ENCODE data around the gene NFU1. TPM values are rescaled to one million over a fixed set of nuclear protein-coding genes. Genes with fewer than 3 reads are reported as not detected.

Gene NFU1
- total RNA-seq, 2 experiments from 2014 or later: 41.0 to 46.2 TPM

GRCh38 chr2:69395866-69396265 lies 41.4 kb downstream of the NFU1 start:
- H3K4me1 Mint-ChIP-seq (ENCODE audit: low read depth): peaks cover 3% of the 10 kb centered on the region
- ATAC-seq (no peak), DNase-seq (no peak)
- H3K9me3 Mint-ChIP-seq: no peaks in the 10 kb centered on the region
- no peak overlapping the region for H3K27ac Mint-ChIP-seq
- intact Hi-C loops (cut with micrococcal nuclease): no loop called here
- no peak for TF ChIP-seq CTCF (IDR thresholded peaks at IDR 0.05)
- no peaks in the 10 kb centered on the region for H3K27me3 Mint-ChIP-seq
- CTCF ChIA-PET: no interaction called here
- peaks cover 24% of the 10 kb centered on the region for H3K36me3 Mint-ChIP-seq (ENCODE audit: low read depth)
- H3K4me3 Mint-ChIP-seq: no peak overlapping the region
- POLR2A ChIA-PET: no interaction called here

GRCh38 chr2:69393963-69394362 lies 43.3 kb downstream of the NFU1 start:
- H3K4me3 Mint-ChIP-seq: no peak overlapping the region
- TF ChIP-seq CTCF (IDR thresholded peaks at IDR 0.05): no peak
- ATAC-seq: no peak
- DNase-seq: no peak
- no peaks in the 10 kb centered on the region for H3K9me3 Mint-ChIP-seq
- peaks cover 3% of the 10 kb centered on the region for H3K4me1 Mint-ChIP-seq (ENCODE audit: low read depth)
- POLR2A ChIA-PET: no interaction called here
- peaks cover 17% of the 10 kb centered on the region for H3K36me3 Mint-ChIP-seq (ENCODE audit: low read depth)
- no peak overlapping the region for H3K27ac Mint-ChIP-seq
- H3K27me3 Mint-ChIP-seq: no peaks in the 10 kb centered on the region
- intact Hi-C loops (cut with micrococcal nuclease): no loop called here
- CTCF ChIA-PET: no interaction called here

- ATAC-seq: no peak
- no peak for DNase-seq
- intact Hi-C loops (cut with micrococcal nuclease): no loop called here
- peaks cover 14% of the 10 kb centered on the region for H3K36me3 Mint-ChIP-seq (ENCODE audit: low read depth)
- H3K27ac Mint-ChIP-seq: no peak overlapping the region
- no peaks in the 10 kb centered on the region for H3K27me3 Mint-ChIP-seq
- CTCF ChIA-PET: interaction anchor here (0.7 to 2.9 kb wide), 8 partner anchors 10 to 429 kb away, joined by 3 to 16 read pairs (median 4); partner anchors contain the start of gene NFU1
- H3K9me3 Mint-ChIP-seq: no peaks in the 10 kb centered on the region
- POLR2A ChIA-PET: interaction anchor here (0.8 kb wide), 1 partner anchor 40 kb away, joined by 3 read pairs; no protein-coding TSS in a partner anchor
- no peak for TF ChIP-seq CTCF (IDR thresholded peaks at IDR 0.05)
- no peak overlapping the region for H3K4me3 Mint-ChIP-seq
- H3K4me1 Mint-ChIP-seq (ENCODE audit: low read depth): peaks cover 20% of the 10 kb centered on the region
Measured at GRCh38 chr2:69390471-69390870, 46.8 kb downstream of the NFU1 start.

- Mint-ChIP-seq H3K9me3 (no peaks in the 10 kb centered on the region), H3K36me3 (ENCODE audit: low read depth) (peaks cover 12% of the 10 kb centered on the region), H3K27me3 (no peaks in the 10 kb centered on the region), H3K4me3 (no peak overlapping the region), H3K27ac (no peak overlapping the region), H3K4me1 (ENCODE audit: low read depth) (peaks cover 21% of the 10 kb centered on the region)
- intact Hi-C loops (cut with micrococcal nuclease): no loop called here
- POLR2A ChIA-PET: interaction anchor here (0.8 kb wide), 1 partner anchor 41 kb away, joined by 3 read pairs; no protein-coding TSS in a partner anchor
- CTCF ChIA-PET: interaction anchor here (0.7 to 2.9 kb wide), 7 partner anchors 9 to 429 kb away, joined by 3 to 16 read pairs (median 5); partner anchors contain the start of gene NFU1
- DNase-seq (no peak), ATAC-seq (no peak)
- no peak for TF ChIP-seq CTCF (IDR thresholded peaks at IDR 0.05)
Measured at GRCh38 chr2:69390001-69390400, 47.2 kb downstream of the NFU1 start.

GRCh38 chr2:69389271-69389670 lies 48.0 kb downstream of the NFU1 start:
- Mint-ChIP-seq H3K9me3 (no peaks in the 10 kb centered on the region), H3K36me3 (ENCODE audit: low read depth) (peaks cover 6% of the 10 kb centered on the region), H3K4me3 (no peak overlapping the region), H3K4me1 (ENCODE audit: low read depth) (peaks cover 21% of the 10 kb centered on the region), H3K27me3 (no peaks in the 10 kb centered on the region), H3K27ac (no peak overlapping the region)
- DNase-seq (no peak), ATAC-seq (no peak)
- intact Hi-C loops (cut with micrococcal nuclease): no loop called here
- no peak for TF ChIP-seq CTCF (IDR thresholded peaks at IDR 0.05)
- ChIA-PET POLR2A (no interaction called here), CTCF (interaction anchor here (2.0 to 2.9 kb wide), 3 partner anchors 9 to 47 kb away, joined by 8 to 16 read pairs (median 13); partner anchors contain the start of gene NFU1)
